ENCODE measurements around the gene HPCA. TPM values are rescaled to one million over a fixed set of nuclear protein-coding genes. Genes with fewer than 3 reads are reported as not detected.

HPCA gene
- total and polyA plus RNA-seq, 2 donors (not counting 1 experiment from before 2014, with no cell fraction given): 0.33 TPM; not detected in 1

- Histone ChIP-seq H3K4me2 (ENCODE audit: extremely low read depth, insufficient read depth, low read length) (no peak overlapping the region), H3K36me3 (ENCODE audit: control insufficient read depth, insufficient read depth, low read length) (peaks cover 2% of the 10 kb centered on the region), H3K4me1 (ENCODE audit: control insufficient read depth, extremely low read depth, insufficient read depth, low read length) (no peaks in the 10 kb centered on the region), H3K9me3 (ENCODE audit: control insufficient read depth, insufficient read depth, low read depth, low read length) (no peaks in the 10 kb centered on the region), H3K4me3 (replicated peaks in 1 of 4; ENCODE audit: control extremely low read depth in 1 of 4, insufficient read depth in 1 of 4, low read depth in 3 of 4, low read length in 4 of 4) (no peak overlapping the region), H3K79me2 (ENCODE audit: control insufficient read depth, insufficient read depth, low read length) (no peaks in the 10 kb centered on the region), H3K27me3 (ENCODE audit: control insufficient read depth, insufficient read depth, low read length) (no peaks in the 10 kb centered on the region), H2AFZ (ENCODE audit: low read length) (no peak overlapping the region), H3K27ac (ENCODE audit: insufficient read depth, low read length) (no peak overlapping the region), H3K9ac (ENCODE audit: insufficient read depth, low read length) (no peak overlapping the region), H4K20me1 (ENCODE audit: control insufficient read depth, extremely low read depth, insufficient read depth, low read length) (no peaks in the 10 kb centered on the region)
- no peak for TF ChIP-seq CTCF (conservative IDR thresholded peaks at IDR 0.05 in 1 of 2, IDR thresholded peaks at IDR 0.05 in 1 of 2; ENCODE audit: low read depth in 1 of 2, low read length in 2 of 2)
- no peak for TF ChIP-seq EZH2 (IDR thresholded peaks at IDR 0.05; ENCODE audit: low read length, missing control alignments)
- DNase-seq (ENCODE audit: low read depth in 2 of 2): no peak
Observed at GRCh38 chr1:32931760-32932159, 45.5 kb downstream of the HPCA start.

- TF ChIP-seq EZH2 (IDR thresholded peaks at IDR 0.05; ENCODE audit: low read length, missing control alignments): no peak
- DNase-seq (ENCODE audit: low read depth in 2 of 2): peak; percentile 18 to 59
- Histone ChIP-seq H3K4me3 (replicated peaks in 1 of 4; ENCODE audit: control extremely low read depth in 1 of 4, insufficient read depth in 1 of 4, low read depth in 3 of 4, low read length in 4 of 4) (no peak overlapping the region), H3K9me3 (ENCODE audit: control insufficient read depth, insufficient read depth, low read depth, low read length) (no peaks in the 10 kb centered on the region), H3K27ac (ENCODE audit: insufficient read depth, low read length) (no peak overlapping the region), H4K20me1 (ENCODE audit: control insufficient read depth, extremely low read depth, insufficient read depth, low read length) (no peaks in the 10 kb centered on the region), H2AFZ (ENCODE audit: low read length) (no peak overlapping the region), H3K4me2 (ENCODE audit: extremely low read depth, insufficient read depth, low read length) (no peak overlapping the region), H3K4me1 (ENCODE audit: control insufficient read depth, extremely low read depth, insufficient read depth, low read length) (no peaks in the 10 kb centered on the region), H3K36me3 (ENCODE audit: control insufficient read depth, insufficient read depth, low read length) (peaks cover 7% of the 10 kb centered on the region), H3K79me2 (ENCODE audit: control insufficient read depth, insufficient read depth, low read length) (no peaks in the 10 kb centered on the region), H3K27me3 (ENCODE audit: control insufficient read depth, insufficient read depth, low read length) (no peaks in the 10 kb centered on the region), H3K9ac (ENCODE audit: insufficient read depth, low read length) (no peak overlapping the region)
Observed at GRCh38 chr1:32933742-32934322, 47.5 kb downstream of the HPCA start.

GRCh38 chr1:32934535-32934934 lies 48.2 kb downstream of the HPCA start:
- Histone ChIP-seq H4K20me1 (ENCODE audit: control insufficient read depth, extremely low read depth, insufficient read depth, low read length) (no peaks in the 10 kb centered on the region), H3K9me3 (ENCODE audit: control insufficient read depth, insufficient read depth, low read depth, low read length) (no peaks in the 10 kb centered on the region), H3K36me3 (ENCODE audit: control insufficient read depth, insufficient read depth, low read length) (peaks cover 7% of the 10 kb centered on the region), H3K79me2 (ENCODE audit: control insufficient read depth, insufficient read depth, low read length) (no peaks in the 10 kb centered on the region), H2AFZ (ENCODE audit: low read length) (no peak overlapping the region), H3K4me3 (replicated peaks in 1 of 4; ENCODE audit: control extremely low read depth in 1 of 4, insufficient read depth in 1 of 4, low read depth in 3 of 4, low read length in 4 of 4) (no peak overlapping the region), H3K9ac (ENCODE audit: insufficient read depth, low read length) (no peak overlapping the region), H3K27ac (ENCODE audit: insufficient read depth, low read length) (no peak overlapping the region), H3K4me2 (ENCODE audit: extremely low read depth, insufficient read depth, low read length) (no peak overlapping the region), H3K27me3 (ENCODE audit: control insufficient read depth, insufficient read depth, low read length) (no peaks in the 10 kb centered on the region), H3K4me1 (ENCODE audit: control insufficient read depth, extremely low read depth, insufficient read depth, low read length) (peaks cover 3% of the 10 kb centered on the region)
- TF ChIP-seq EZH2 (IDR thresholded peaks at IDR 0.05; ENCODE audit: low read length, missing control alignments) (no peak), CTCF (conservative IDR thresholded peaks at IDR 0.05 in 1 of 2, IDR thresholded peaks at IDR 0.05 in 1 of 2; ENCODE audit: low read depth in 1 of 2, low read length in 2 of 2) (no peak)
- no peak for DNase-seq (ENCODE audit: low read depth in 2 of 2)
